ENCODE measurements around the gene POLR2H. TPM values are rescaled to one million over a fixed set of nuclear protein-coding genes. Genes with fewer than 3 reads are reported as not detected.

Gene POLR2H
- total RNA-seq, 1 donor from 2014 or later: 87.8 TPM

DNA sequence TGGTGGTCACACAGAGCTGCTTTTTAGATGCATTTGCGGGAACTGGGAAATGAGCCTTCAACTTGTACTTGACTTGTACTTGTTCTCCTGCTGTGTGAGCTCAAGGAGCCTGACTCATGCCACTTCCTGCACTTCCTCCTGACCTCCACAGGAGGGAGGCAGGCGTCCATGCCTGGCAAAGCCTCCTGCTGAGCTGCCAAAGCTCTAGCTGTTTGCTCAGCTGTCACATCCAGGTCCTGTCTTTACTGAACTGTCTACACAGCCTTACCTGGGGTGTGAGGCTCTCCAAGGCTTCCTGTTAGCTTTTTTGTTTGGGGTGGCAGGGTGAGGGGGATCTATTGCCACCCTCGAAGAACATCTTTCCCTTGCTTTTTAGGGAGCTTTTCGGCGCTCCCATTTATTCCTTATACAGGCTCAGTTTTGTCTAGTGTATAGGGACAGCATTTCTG lies 10.1 kb downstream of the POLR2H start:
- TF ChIP-seq, protein P1, sequence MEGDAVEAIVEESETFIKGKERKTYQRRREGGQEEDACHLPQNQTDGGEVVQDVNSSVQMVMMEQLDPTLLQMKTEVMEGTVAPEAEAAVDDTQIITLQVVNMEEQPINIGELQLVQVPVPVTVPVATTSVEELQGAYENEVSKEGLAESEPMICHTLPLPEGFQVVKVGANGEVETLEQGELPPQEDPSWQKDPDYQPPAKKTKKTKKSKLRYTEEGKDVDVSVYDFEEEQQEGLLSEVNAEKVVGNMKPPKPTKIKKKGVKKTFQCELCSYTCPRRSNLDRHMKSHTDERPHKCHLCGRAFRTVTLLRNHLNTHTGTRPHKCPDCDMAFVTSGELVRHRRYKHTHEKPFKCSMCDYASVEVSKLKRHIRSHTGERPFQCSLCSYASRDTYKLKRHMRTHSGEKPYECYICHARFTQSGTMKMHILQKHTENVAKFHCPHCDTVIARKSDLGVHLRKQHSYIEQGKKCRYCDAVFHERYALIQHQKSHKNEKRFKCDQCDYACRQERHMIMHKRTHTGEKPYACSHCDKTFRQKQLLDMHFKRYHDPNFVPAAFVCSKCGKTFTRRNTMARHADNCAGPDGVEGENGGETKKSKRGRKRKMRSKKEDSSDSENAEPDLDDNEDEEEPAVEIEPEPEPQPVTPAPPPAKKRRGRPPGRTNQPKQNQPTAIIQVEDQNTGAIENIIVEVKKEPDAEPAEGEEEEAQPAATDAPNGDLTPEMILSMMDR (conservative IDR thresholded peaks at IDR 0.05): peak; percentile 94
- H3K4me1 Mint-ChIP-seq (ENCODE audit: unreplicated experiment): peaks cover 33% of the 10 kb centered on the region
- peaks cover 18% of the 10 kb centered on the region for H3K27me3 Mint-ChIP-seq
- DNase-seq (ENCODE audit: extremely low spot score, unreplicated experiment): no peak
- peak overlapping the region; percentile 82 for H3K27ac Mint-ChIP-seq
- H3K36me3 Mint-ChIP-seq: peaks cover 30% of the 10 kb centered on the region
- H3K4me3 Mint-ChIP-seq: peak overlapping the region; percentile 56
- no peaks in the 10 kb centered on the region for H3K9me3 Mint-ChIP-seq

GRCh38 chr3:184372296-184372821 lies 10.8 kb downstream of the POLR2H start:
- no peak for DNase-seq (ENCODE audit: extremely low spot score, unreplicated experiment)
- peaks cover 22% of the 10 kb centered on the region for H3K27me3 Mint-ChIP-seq
- TF ChIP-seq, protein P1 (conservative IDR thresholded peaks at IDR 0.05): no peak
- H3K4me3 Mint-ChIP-seq: peak overlapping the region; percentile 56
- H3K9me3 Mint-ChIP-seq: no peaks in the 10 kb centered on the region
- H3K27ac Mint-ChIP-seq: no peak overlapping the region
- H3K36me3 Mint-ChIP-seq: peaks cover 24% of the 10 kb centered on the region
- H3K4me1 Mint-ChIP-seq (ENCODE audit: unreplicated experiment): peaks cover 28% of the 10 kb centered on the region

DNA sequence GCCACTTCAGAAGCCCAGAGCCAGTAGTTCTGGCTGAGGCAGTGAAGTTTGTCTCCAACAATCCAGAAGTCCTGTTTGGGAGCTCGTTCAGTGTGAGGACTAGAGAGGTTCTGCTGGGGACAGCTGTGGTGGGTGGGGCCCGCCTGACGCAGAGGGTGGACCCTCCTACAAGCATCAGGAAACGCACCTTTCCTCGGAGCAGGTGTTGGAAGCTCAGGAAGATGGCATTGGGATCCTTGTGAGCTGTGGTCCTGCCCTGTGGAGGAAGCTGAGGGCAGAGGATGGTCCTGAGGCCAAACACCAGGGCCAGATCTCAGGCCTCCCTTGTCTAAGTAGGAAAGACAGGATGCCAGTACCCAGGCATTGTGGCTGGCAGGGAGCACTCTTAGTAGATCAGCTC lies 11.4 kb downstream of the POLR2H start:
- peaks cover 29% of the 10 kb centered on the region for H3K4me1 Mint-ChIP-seq (ENCODE audit: unreplicated experiment)
- no peak overlapping the region for H3K4me3 Mint-ChIP-seq
- TF ChIP-seq, protein P1 (conservative IDR thresholded peaks at IDR 0.05): no peak
- peaks cover 21% of the 10 kb centered on the region for H3K36me3 Mint-ChIP-seq
- DNase-seq (ENCODE audit: extremely low spot score, unreplicated experiment): no peak
- no peaks in the 10 kb centered on the region for H3K9me3 Mint-ChIP-seq
- H3K27ac Mint-ChIP-seq: no peak overlapping the region
- H3K27me3 Mint-ChIP-seq: peaks cover 22% of the 10 kb centered on the region

- H3K4me1 Mint-ChIP-seq (ENCODE audit: unreplicated experiment): peaks cover 31% of the 10 kb centered on the region
Measured at GRCh38 chr3:184373422-184373821, 11.9 kb downstream of the POLR2H start.

DNA sequence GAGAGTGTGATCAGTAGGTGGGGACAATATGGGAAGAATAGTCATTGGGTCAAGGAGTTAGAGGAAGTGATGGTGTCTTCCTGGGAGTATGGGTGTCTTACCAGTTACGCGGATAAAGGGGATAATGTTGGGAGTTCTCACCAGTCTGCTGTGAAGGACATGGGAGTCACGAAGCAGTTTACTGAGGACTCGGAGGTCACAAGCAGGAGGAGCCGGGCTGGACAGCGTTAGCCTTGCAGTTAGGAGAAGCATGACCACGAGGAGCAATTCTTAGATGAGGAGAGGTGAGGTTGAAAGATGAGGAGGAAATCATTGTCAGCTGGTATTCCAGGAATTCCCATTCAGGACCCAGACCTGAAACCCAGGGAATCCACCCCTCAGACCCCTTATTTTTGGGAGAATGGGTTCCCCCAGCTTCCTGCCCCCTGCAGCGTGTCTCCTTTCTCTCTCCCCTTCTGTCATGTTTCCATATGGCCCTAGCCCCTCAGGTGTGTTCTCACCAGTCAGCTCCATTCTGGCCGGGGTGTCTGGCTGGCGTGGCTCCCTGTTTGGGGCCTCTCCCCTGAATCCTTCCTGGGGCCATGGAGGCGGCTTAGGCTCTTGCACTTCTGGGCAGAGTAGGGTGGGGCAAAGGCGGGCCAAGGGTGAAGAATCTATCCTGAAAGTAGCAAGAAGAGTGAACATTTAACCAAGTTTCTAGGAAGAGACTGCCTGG lies 14.4 kb downstream of the POLR2H start:
- H3K4me1 Mint-ChIP-seq (ENCODE audit: unreplicated experiment): peaks cover 41% of the 10 kb centered on the region
- TF ChIP-seq, protein P1 (conservative IDR thresholded peaks at IDR 0.05): no peak
- peaks cover 3% of the 10 kb centered on the region for H3K36me3 Mint-ChIP-seq
- DNase-seq (ENCODE audit: extremely low spot score, unreplicated experiment): no peak
- H3K27me3 Mint-ChIP-seq: peaks cover 37% of the 10 kb centered on the region
- peak overlapping the region; percentile 3 for H3K4me3 Mint-ChIP-seq
- H3K9me3 Mint-ChIP-seq: no peaks in the 10 kb centered on the region
- no peak overlapping the region for H3K27ac Mint-ChIP-seq

More at GRCh38 chr3:184373422-184373821, 11.9 kb downstream of the POLR2H start:
- DNase-seq (ENCODE audit: extremely low spot score, unreplicated experiment): no peak
- Mint-ChIP-seq H3K36me3 (peaks cover 18% of the 10 kb centered on the region), H3K27ac (no peak overlapping the region), H3K9me3 (no peaks in the 10 kb centered on the region), H3K27me3 (peaks cover 24% of the 10 kb centered on the region), H3K4me3 (no peak overlapping the region)
- TF ChIP-seq, protein P1 (conservative IDR thresholded peaks at IDR 0.05): no peak
